Esophagus squamous epithelium (tissue), 5 donors: ENCODE results near the gene LOXHD1. TPM values are rescaled to one million over a fixed set of nuclear protein-coding genes. Genes with fewer than 3 reads are reported as not detected.

Experiments
- DNase-seq: peaks from one replicate; lab custom pipeline; 2025; lab: John Stamatoyannopoulos, UW
- H3K27ac ChIP-seq, 4 donors: fragments of 200-600 bp; sonication (generic); one replicate each; pipeline ENCODE4 v1.5.1; 2016 to 2019; ENCODE audit warnings: mild to moderate bottlenecking in 1 of 4
- H3K27me3 ChIP-seq, 4 donors: fragments of 200-600 bp; sonication (generic); 1 replicate in 3 of 4; 2 replicates in 1 of 4; pipeline versions ENCODE4 v1.5.1 to v1.6.0; 2017 to 2021; ENCODE audit warnings: antibody characterized with exemption in 1 of 4
- H3K36me3 ChIP-seq, 3 donors: fragments of 200-600 bp; sonication (generic); one replicate each; pipeline ENCODE4 v1.5.1; 2016 to 2019
- H3K4me1 ChIP-seq, 3 donors: fragments of 200-600 bp; sonication (generic); one replicate each; pipeline ENCODE4 v1.5.1; 2017 to 2019
- H3K4me3 ChIP-seq, 4 donors: fragments of 200-600 bp; sonication (generic); 1 replicate in 3 of 4; 2 replicates in 1 of 4; pipeline ENCODE4 v1.5.1; 2016 to 2019; ENCODE audit warnings: mild to moderate bottlenecking in 2 of 4, moderate library complexity in 1 of 4
- H3K9me3 ChIP-seq, 3 donors: fragments of 200-600 bp; sonication (generic); one replicate each; pipeline ENCODE4 v1.5.1; 2016 to 2019
- CTCF ChIP-seq, 6 experiments: fragments of 450-650 bp in 4 of 6; fragments of 200-600 bp in 2 of 6; sonication (generic) in 2 of 6; IDR thresholded peaks; one replicate each; pipeline ENCODE4 v1.5.1; 2016 to 2019; ENCODE audit warnings: antibody characterized with exemption in 6 of 6, mild to moderate bottlenecking in 4 of 6, moderate library complexity in 4 of 6
- POLR2A ChIP-seq, 4 donors: fragments of 450-650 bp; IDR thresholded peaks; one replicate each; pipeline ENCODE4 v1.6.1; 2017; ENCODE audit warnings: antibody characterized with exemption in 4 of 4, mild to moderate bottlenecking in 4 of 4, moderate library complexity in 3 of 4
- WGBS, 2 donors: methylation state at CpG; one replicate each; pipeline ENCODE4 v1.1.5; 2018; 5-methylcytosine and 5-hydroxymethylcytosine counted together
- intact Hi-C: fragments of 100-400 bp; cut with DNase I; formaldehyde crosslinking; loops from one replicate; pipeline ENCODE4 v1.15.0; 2022
- total RNA-seq, 4 donors: library from RNA; depleted of rRNA; stranded (reverse); fragments of >200 nt; gene quantifications; one replicate each; pipeline ENCODE4 v1.1.0, GENCODE V29; 2016
- donor health status: DM: yes; HTN: yes; CAD: no.

The LOXHD1 gene
- total RNA-seq, 4 donors from 2014 or later = 0.19 TPM; not detected in 3

GRCh38 chr18:46591783-46592391 is 65.1 kb downstream of the LOXHD1 start:
- TF ChIP-seq CTCF (IDR thresholded peaks at IDR 0.05) (no peak), POLR2A (IDR thresholded peaks at IDR 0.05) (no peak)
- DNase-seq = no peak
- H3K9me3 ChIP-seq = no peaks in the 10 kb centered on the region
- intact Hi-C loops = no loop called here
- 55 to 58% methylated on average over 7 of the region's 7 CpGs for WGBS, 2 donors
- H3K27ac ChIP-seq = no peak overlapping the region
- H3K4me1 ChIP-seq = no peaks in the 10 kb centered on the region
- H3K36me3 ChIP-seq = no peaks in the 10 kb centered on the region
- no peak overlapping the region for H3K4me3 ChIP-seq
- H3K27me3 ChIP-seq = no peaks in the 10 kb centered on the region

- no peak overlapping the region for H3K4me3 ChIP-seq
- H3K4me1 ChIP-seq = no peaks in the 10 kb centered on the region
- intact Hi-C loops = no loop called here
- H3K27ac ChIP-seq = no peak overlapping the region
- DNase-seq = no peak
- H3K9me3 ChIP-seq = no peaks in the 10 kb centered on the region
- H3K27me3 ChIP-seq = no peaks in the 10 kb centered on the region
- WGBS, 2 donors = 46 to 47% methylated on average over 7 of the region's 7 CpGs
- TF ChIP-seq CTCF (IDR thresholded peaks at IDR 0.05) (no peak), POLR2A (IDR thresholded peaks at IDR 0.05) (no peak)
- H3K36me3 ChIP-seq = no peaks in the 10 kb centered on the region
Observed at GRCh38 chr18:46590103-46590502, 66.9 kb downstream of the LOXHD1 start.

GRCh38 chr18:46588971-46589660 is 67.9 kb downstream of the LOXHD1 start:
- no peak overlapping the region for H3K4me3 ChIP-seq
- H3K4me1 ChIP-seq = no peaks in the 10 kb centered on the region
- intact Hi-C loops = no loop called here
- no peaks in the 10 kb centered on the region for H3K36me3 ChIP-seq
- WGBS, 2 donors = 50 to 61% methylated on average over 8 of the region's 8 CpGs
- no peak for TF ChIP-seq CTCF (IDR thresholded peaks at IDR 0.05)
- no peak for TF ChIP-seq POLR2A (IDR thresholded peaks at IDR 0.05)
- no peak for DNase-seq
- no peaks in the 10 kb centered on the region for H3K9me3 ChIP-seq
- no peaks in the 10 kb centered on the region for H3K27me3 ChIP-seq
- no peak overlapping the region for H3K27ac ChIP-seq

- no peak overlapping the region for H3K27ac ChIP-seq
- DNase-seq = no peak
- 57 to 62% methylated on average over 3 of the region's 3 CpGs for WGBS, 2 donors
Observed at GRCh38 chr18:46587600-46587999, 69.4 kb downstream of the LOXHD1 start.

More at GRCh38 chr18:46587600-46587999, 69.4 kb downstream of the LOXHD1 start:
- TF ChIP-seq CTCF (IDR thresholded peaks at IDR 0.05) (no peak), POLR2A (IDR thresholded peaks at IDR 0.05) (no peak)
- Histone ChIP-seq H3K27me3 (no peaks in the 10 kb centered on the region), H3K9me3 (no peaks in the 10 kb centered on the region), H3K4me3 (no peak overlapping the region), H3K4me1 (no peaks in the 10 kb centered on the region), H3K36me3 (no peaks in the 10 kb centered on the region)
- intact Hi-C loops = no loop called here
